Measurements from ENCODE around the gene GDF11.

DNA sequence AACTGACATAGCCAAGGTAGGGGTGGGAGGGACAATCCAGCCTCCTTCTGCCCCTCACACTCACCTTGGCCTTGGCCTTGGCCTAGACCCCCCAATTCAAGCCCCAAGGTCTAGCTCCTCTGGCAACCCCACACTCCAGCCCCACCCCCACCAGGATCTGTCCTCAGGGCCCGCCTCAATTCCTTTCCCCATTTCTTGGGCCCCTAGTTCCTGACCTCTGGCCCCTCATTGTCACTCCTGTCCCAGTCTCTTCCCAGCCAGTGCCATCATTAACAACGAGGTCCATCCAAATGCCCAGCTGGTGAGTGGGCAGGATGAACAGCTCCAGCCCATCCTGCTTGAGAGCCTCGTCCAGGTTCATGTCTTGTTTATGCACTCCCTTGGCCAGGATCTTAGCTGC is 6.8 kb upstream of the GDF11 start:
- TF ChIP-seq KLF9 (tag by site-specific recombination; IDR thresholded peaks at IDR 0.05; ENCODE audit: low read depth) (no peak), ZFP3 (tag by site-specific recombination; IDR thresholded peaks at IDR 0.05; ENCODE audit: low read depth) (no peak)
- TF ChIP-seq, protein P1, sequence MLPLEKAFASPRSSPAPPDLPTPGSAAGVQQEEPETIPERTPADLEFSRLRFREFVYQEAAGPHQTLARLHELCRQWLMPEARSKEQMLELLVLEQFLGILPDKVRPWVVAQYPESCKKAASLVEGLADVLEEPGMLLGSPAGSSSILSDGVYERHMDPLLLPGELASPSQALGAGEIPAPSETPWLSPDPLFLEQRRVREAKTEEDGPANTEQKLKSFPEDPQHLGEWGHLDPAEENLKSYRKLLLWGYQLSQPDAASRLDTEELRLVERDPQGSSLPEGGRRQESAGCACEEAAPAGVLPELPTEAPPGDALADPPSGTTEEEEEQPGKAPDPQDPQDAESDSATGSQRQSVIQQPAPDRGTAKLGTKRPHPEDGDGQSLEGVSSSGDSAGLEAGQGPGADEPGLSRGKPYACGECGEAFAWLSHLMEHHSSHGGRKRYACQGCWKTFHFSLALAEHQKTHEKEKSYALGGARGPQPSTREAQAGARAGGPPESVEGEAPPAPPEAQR (tag by site-specific recombination; IDR thresholded peaks at IDR 0.05), result no peak
